Neutrophil (primary cell): ENCODE results near the gene USP7.

Experiments used
- H3K27ac ChIP-seq: fragments of 200-600 bp; sonication (generic); 2 replicates; pipeline ENCODE4 v1.5.1; 2016; ENCODE audit warnings: mild to moderate bottlenecking, moderate library complexity
- H3K27me3 ChIP-seq: fragments of 200-600 bp; sonication (generic); 2 replicates; pipeline ENCODE4 v1.6.0; 2016; ENCODE audit warnings: mild to moderate bottlenecking
- H3K36me3 ChIP-seq: fragments of 200-600 bp; sonication (generic); 2 replicates; pipeline ENCODE4 v1.5.1; 2017
- H3K4me1 ChIP-seq, 2 experiments: fragments of 200-600 bp in 1 of 2; sonication (generic) in 1 of 2; 1 replicate in 1 of 2; 2 replicates in 1 of 2; pipeline versions ENCODE4 v1.5.1 to v1.6.1; 2013 to 2016; ENCODE audit warnings: low read depth in 1 of 2, low read length in 1 of 2, mild to moderate bottlenecking in 1 of 2, moderate library complexity in 1 of 2; ENCODE audit not compliant: control insufficient read depth in 1 of 2, insufficient read depth in 1 of 2
- H3K4me3 ChIP-seq, 2 experiments: fragments of 200-600 bp in 1 of 2; sonication (generic) in 1 of 2; 1 replicate in 1 of 2; 2 replicates in 1 of 2; pipeline ENCODE4 v1.5.1; 2013 to 2016; ENCODE audit warnings: low read depth in 1 of 2, low read length in 1 of 2, mild to moderate bottlenecking in 1 of 2, moderate library complexity in 1 of 2
- H3K9me3 ChIP-seq: fragments of 200-600 bp; sonication (generic); 2 replicates; pipeline ENCODE4 v1.5.1; 2016
- CTCF ChIP-seq: fragments of 200-600 bp; sonication (generic); IDR thresholded peaks from 2 replicates; pipeline ENCODE4 v1.5.1; 2016; ENCODE audit warnings: antibody characterized with exemption

Gene USP7

GRCh38 chr16:9007177-9007794 lies 43.6 kb upstream of the USP7 start:
- no peaks in the 10 kb centered on the region for H3K9me3 ChIP-seq
- H3K4me1 ChIP-seq = peaks cover 0 to 5% of the 10 kb centered on the region in 2 experiments
- no peak for TF ChIP-seq CTCF
- no peak overlapping the region for H3K27ac ChIP-seq
- no peak overlapping the region for H3K4me3 ChIP-seq
- H3K27me3 ChIP-seq = peaks cover 49% of the 10 kb centered on the region
- H3K36me3 ChIP-seq = no peaks in the 10 kb centered on the region

GRCh38 chr16:9004183-9004582 lies 40.5 kb upstream of the USP7 start:
- no peak for TF ChIP-seq CTCF
- no peaks in the 10 kb centered on the region for H3K36me3 ChIP-seq
- no peaks in the 10 kb centered on the region for H3K9me3 ChIP-seq

GRCh38 chr16:9003763-9004162 lies 40.1 kb upstream of the USP7 start:
- Histone ChIP-seq H3K36me3 (no peaks in the 10 kb centered on the region), H3K4me1 (peaks cover 0 to 4% of the 10 kb centered on the region in 2 experiments), H3K27me3 (peaks cover 20% of the 10 kb centered on the region), H3K27ac (no peak overlapping the region), H3K9me3 (no peaks in the 10 kb centered on the region), H3K4me3 (no peak overlapping the region)
- no peak for TF ChIP-seq CTCF

More at GRCh38 chr16:9004183-9004582, 40.5 kb upstream of the USP7 start:
- Histone ChIP-seq H3K4me3 (no peak overlapping the region), H3K27me3 (peaks cover 24% of the 10 kb centered on the region), H3K27ac (no peak overlapping the region), H3K4me1 (peaks cover 0 to 5% of the 10 kb centered on the region in 2 experiments)

GRCh38 chr16:9003322-9003721 lies 39.6 kb upstream of the USP7 start:
- H3K4me3 ChIP-seq = no peak overlapping the region
- H3K36me3 ChIP-seq = no peaks in the 10 kb centered on the region
- no peaks in the 10 kb centered on the region for H3K9me3 ChIP-seq
- H3K27ac ChIP-seq = no peak overlapping the region
- H3K27me3 ChIP-seq = peaks cover 16% of the 10 kb centered on the region
- TF ChIP-seq CTCF = no peak
- H3K4me1 ChIP-seq = no peaks in the 10 kb centered on the region

- H3K4me3 ChIP-seq = no peak overlapping the region
- no peaks in the 10 kb centered on the region for H3K9me3 ChIP-seq
- no peak overlapping the region for H3K27ac ChIP-seq
- peaks cover 3% of the 10 kb centered on the region for H3K27me3 ChIP-seq
- TF ChIP-seq CTCF = no peak
- no peaks in the 10 kb centered on the region for H3K4me1 ChIP-seq
- no peaks in the 10 kb centered on the region for H3K36me3 ChIP-seq
Observed at GRCh38 chr16:9002042-9002441, 38.3 kb upstream of the USP7 start.
